Medulla oblongata (tissue), 1 donor: Measurements from ENCODE around the gene SPIRE2.
"Not testable (repeated sequence)": the region's sequence is repeated elsewhere in the genome, so short reads cannot be mapped to it uniquely, and the experiment has no call there.

Experiments used
- DNase-seq: peaks from one replicate; pipeline ENCODE4 v3.0.0-alpha.2; 2015; ENCODE audit errors: extremely low spot score

Gene SPIRE2

GRCh38 chr16:89914642-89915285 is 86.5 kb downstream of the SPIRE2 start:
- not testable (repeated sequence) for DNase-seq

DNA sequence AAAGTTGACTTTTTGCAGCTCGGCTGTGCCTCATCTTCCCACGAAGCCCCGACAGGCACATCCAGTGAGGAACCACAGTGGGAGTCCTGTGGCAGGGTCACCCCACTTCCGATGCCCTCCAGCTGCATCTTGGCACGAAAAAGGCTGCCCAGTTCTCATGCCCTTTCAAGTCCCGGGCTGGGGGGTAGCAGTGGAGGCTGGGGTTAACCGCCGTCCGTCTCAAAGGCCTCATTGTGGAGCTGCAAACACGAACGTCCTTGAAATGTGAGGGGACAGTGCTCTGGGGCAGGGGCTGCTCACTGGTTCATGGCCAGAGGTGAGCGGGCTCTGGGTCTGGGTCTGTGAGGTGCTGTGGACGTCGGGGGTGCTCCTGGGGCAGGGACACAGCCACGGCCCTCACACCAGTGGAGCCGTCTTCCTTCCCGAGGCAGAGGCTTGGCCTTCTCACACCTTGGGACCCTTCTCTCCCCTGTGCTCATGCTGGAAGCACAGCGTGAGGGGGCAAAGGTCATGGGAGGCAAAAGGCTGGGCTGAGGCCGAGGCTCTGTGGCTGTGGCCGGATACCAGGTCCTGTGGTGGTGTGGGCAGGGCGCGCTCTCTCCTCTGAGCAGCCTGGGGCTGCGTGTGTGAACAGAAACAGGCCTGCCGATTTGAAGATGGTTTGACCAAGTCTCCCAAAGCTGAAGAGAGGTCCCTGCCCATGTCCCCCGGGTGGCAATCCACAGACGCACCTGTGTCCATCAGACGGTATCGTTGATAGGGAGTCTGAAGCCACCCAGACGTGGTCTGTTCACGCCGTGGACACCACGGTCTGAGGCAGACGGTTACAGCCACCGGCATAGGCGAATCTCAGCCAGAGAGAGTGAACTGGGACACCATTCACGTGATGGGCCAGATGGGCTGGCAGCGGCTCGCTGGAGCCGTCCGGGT is 87.3 kb downstream of the SPIRE2 start:
- DNase-seq = no peak

- DNase-seq = no peak
Observed at GRCh38 chr16:89917773-89918452, 89.6 kb downstream of the SPIRE2 start.

DNA sequence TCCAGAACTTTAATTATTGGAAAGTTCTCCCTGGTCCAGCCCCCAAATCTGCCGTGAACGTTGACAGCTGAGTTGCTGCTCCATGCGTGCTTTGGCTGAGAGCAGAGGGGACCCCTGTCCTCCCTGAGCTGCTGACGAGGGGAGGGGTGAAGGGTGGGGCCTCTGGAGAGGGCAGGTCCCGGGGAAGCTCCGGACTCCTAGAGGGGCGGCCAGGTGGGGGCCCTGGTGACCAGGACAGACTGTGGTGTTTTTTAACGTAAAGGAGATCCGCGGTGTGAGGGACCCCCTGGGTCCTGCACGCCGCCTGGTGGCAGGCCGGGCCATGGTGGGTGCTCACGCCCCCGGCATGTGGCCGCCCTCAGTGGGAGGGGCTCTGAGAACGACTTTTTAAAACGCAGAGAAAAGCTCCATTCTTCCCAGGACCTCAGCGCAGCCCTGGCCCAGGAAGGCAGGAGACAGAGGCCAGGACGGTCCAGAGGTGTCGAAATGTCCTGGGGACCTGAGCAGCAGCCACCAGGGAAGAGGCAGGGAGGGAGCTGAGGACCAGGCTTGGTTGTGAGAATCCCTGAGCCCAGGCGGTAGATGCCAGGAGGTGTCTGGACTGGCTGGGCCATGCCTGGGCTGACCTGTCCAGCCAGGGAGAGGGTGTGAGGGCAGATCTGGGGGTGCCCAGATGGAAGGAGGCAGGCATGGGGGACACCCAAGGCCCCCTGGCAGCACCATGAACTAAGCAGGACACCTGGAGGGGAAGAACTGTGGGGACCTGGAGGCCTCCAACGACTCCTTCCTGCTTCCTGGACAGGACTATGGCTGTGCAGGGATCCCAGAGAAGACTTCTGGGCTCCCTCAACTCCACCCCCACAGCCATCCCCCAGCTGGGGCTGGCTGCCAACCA is 90.4 kb downstream of the SPIRE2 start, which contains the start of gene MC1R:
TSS of gene MC1R (plus strand) at position 410 of the 895 bp plus-strand sequence. CDS start at position 807, 397 bp downstream.
- DNase-seq = no peak

GRCh38 chr16:89919535-89920406 is 91.5 kb downstream of the SPIRE2 start:
- DNase-seq = no peak

DNA sequence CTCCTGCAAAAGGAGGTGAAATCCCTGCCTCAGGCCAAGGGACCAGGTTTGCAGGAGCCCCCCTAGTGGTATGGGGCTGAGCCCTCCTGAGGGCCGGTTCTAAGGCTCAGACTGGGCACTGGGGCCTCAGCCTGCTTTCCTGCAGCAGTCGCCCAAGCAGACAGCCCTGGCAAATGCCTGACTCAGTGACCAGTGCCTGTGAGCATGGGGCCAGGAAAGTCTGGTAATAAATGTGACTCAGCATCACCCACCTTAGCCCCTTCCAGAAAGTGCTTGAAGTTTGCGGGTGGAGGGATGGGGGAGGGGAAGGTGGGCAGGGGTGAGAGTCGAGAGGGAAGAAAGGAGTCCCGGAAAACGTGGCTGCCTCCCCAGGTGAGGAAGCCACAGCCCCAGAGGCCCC is 92.4 kb downstream of the SPIRE2 start:
- no peak for DNase-seq
